Neural progenitor cell (in vitro differentiated cells): ENCODE data around the gene BMP8B. TPM values are rescaled to one million over a fixed set of nuclear protein-coding genes. Genes with fewer than 3 reads are reported as not detected.

Experiments
- DNase-seq: peaks from one replicate; pipeline ENCODE4 v3.0.0-alpha.2; 2016; ENCODE audit warnings: low spot score
- H2AFZ ChIP-seq: fragments of 200-600 bp; sonication (generic); replicated peaks from 2 replicates; pipeline ENCODE4 v1.6.1; 2016; ENCODE audit warnings: antibody characterized with exemption
- H3F3A ChIP-seq: fragments of 200-600 bp; sonication (generic); 2 replicates; pipeline ENCODE4 v1.6.1; 2016; ENCODE audit warnings: antibody characterized with exemption, low read depth
- H3K27ac ChIP-seq: fragments of 200-600 bp; sonication (generic); 2 replicates; pipeline ENCODE4 v1.5.1; 2016; ENCODE audit warnings: mild to moderate bottlenecking
- H3K27me3 ChIP-seq: fragments of 200-600 bp; sonication (generic); 2 replicates; pipeline ENCODE4 v1.6.1; 2016; ENCODE audit warnings: mild to moderate bottlenecking, moderate library complexity
- H3K36me3 ChIP-seq: fragments of 200-600 bp; sonication (generic); 2 replicates; pipeline ENCODE4 v1.5.1; 2016
- H3K4me1 ChIP-seq: fragments of 200-600 bp; sonication (generic); 2 replicates; pipeline ENCODE4 v1.6.1; 2016; ENCODE audit warnings: mixed run types
- H3K4me2 ChIP-seq: fragments of 200-600 bp; sonication (generic); 2 replicates; pipeline ENCODE4 v1.6.1; 2016
- H3K4me3 ChIP-seq: fragments of 200-600 bp; sonication (generic); 2 replicates; pipeline ENCODE4 v1.5.1; 2016
- H3K79me2 ChIP-seq: fragments of 200-600 bp; sonication (generic); 2 replicates; pipeline ENCODE4 v1.6.1; 2016; ENCODE audit warnings: low read depth
- H3K9ac ChIP-seq: fragments of 200-600 bp; sonication (generic); 2 replicates; pipeline ENCODE4 v1.6.1; 2016
- H3K9me3 ChIP-seq: fragments of 200-600 bp; sonication (generic); 2 replicates; pipeline ENCODE4 v1.5.1; 2016; ENCODE audit warnings: low read depth
- H4K20me1 ChIP-seq: fragments of 200-600 bp; sonication (generic); 2 replicates; pipeline ENCODE4 v1.6.1; 2016; ENCODE audit warnings: low read depth
- H3K27ac Mint-ChIP-seq: 3 replicates; pipeline ENCODE4 v1.8.0; 2021; ENCODE audit warnings: mixed read lengths
- H3K27me3 Mint-ChIP-seq: 2 replicates; pipeline ENCODE4 v1.8.0; 2022; ENCODE audit warnings: low read depth, mild to moderate bottlenecking, inconsistent platforms, moderate library complexity, mixed read lengths; ENCODE audit not compliant: insufficient read depth
- H3K36me3 Mint-ChIP-seq: 3 replicates; pipeline ENCODE4 v1.8.0; 2021; ENCODE audit warnings: mixed read lengths
- H3K4me1 Mint-ChIP-seq: 3 replicates; pipeline ENCODE4 v1.8.0; 2021; ENCODE audit warnings: mixed read lengths
- H3K4me3 Mint-ChIP-seq: 3 replicates; pipeline ENCODE4 v1.8.0; 2021; ENCODE audit warnings: mild to moderate bottlenecking, moderate library complexity, mixed read lengths
- H3K9me3 Mint-ChIP-seq: 3 replicates; pipeline ENCODE4 v1.8.0; 2020; ENCODE audit warnings: mixed read lengths
- CTCF ChIP-seq: fragments of 200-600 bp; sonication (generic); IDR thresholded peaks from 2 replicates; pipeline ENCODE4 v1.5.1; 2017; ENCODE audit warnings: antibody characterized with exemption, mild to moderate bottlenecking
- EZH2 ChIP-seq: fragments of 200-600 bp; sonication (generic); IDR thresholded peaks from 2 replicates; pipeline ENCODE4 v1.6.1; 2017; ENCODE audit warnings: antibody characterized with exemption, mild to moderate bottlenecking, moderate library complexity
- EZH2phosphoT487 ChIP-seq: fragments of 200-600 bp; sonication (generic); IDR thresholded peaks from 2 replicates; pipeline ENCODE4 v1.6.1; 2017; ENCODE audit warnings: antibody characterized with exemption
- total RNA-seq: library from RNA; depleted of rRNA; stranded (reverse); fragments of >200 nt; gene quantifications from 2 replicates; pipeline ENCODE4 v1.2.3, GENCODE V29; 2015; ENCODE audit warnings: low replicate concordance

The BMP8B gene
- total RNA-seq, 1 donor from 2014 or later: 0.24 TPM

DNA sequence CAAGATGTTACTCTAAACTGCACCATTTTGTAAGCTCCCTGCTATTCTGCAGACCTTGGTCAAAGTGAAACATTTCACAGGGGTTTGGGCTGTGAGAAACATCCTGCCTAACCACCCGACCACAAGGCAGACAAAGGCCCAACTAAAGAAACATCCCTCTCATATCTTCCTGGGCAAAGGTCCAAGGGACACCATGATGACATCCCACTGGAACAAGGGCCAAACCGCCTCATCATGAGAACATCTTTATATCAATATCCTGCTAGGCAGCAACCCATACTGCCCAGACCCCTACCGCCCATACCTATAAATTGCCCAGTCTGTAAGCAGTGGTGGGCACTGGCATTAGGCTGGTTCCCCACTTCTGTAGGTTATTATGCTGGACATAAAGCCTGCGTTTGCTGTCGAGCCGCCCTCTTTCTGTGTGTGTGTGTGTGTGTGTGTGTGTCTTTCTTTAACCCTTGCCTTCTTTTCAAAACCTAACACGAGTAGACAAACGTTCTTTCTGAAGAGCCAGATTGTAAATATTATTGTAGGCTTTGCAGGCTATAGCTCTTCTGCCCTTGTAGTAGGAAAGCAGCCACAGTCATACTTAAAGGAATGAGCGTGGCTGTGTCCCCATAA, 51.0 kb downstream of the BMP8B start:
- H3K27me3 Mint-ChIP-seq: peaks cover 7% of the 10 kb centered on the region
- Histone ChIP-seq H3K27me3 (peaks cover 56% of the 10 kb centered on the region), H3K27ac (no peak overlapping the region)

GRCh38 chr1:39735731-39736130, 52.9 kb downstream of the BMP8B start:
- no peak overlapping the region for H3K9ac ChIP-seq
- Mint-ChIP-seq H3K27me3 (peaks cover 10% of the 10 kb centered on the region), H3K4me1 (peaks cover 17% of the 10 kb centered on the region), H3K4me3 (no peak overlapping the region), H3K36me3 (peaks cover 2% of the 10 kb centered on the region), H3K9me3 (no peaks in the 10 kb centered on the region), H3K27ac (no peak overlapping the region)
- no peaks in the 10 kb centered on the region for H3K9me3 ChIP-seq
- H3F3A ChIP-seq: no peaks in the 10 kb centered on the region
- TF ChIP-seq EZH2phosphoT487 (no peak), CTCF (no peak), EZH2 (no peak)
- H3K27me3 ChIP-seq: peaks cover 75% of the 10 kb centered on the region
- no peak overlapping the region for H2AFZ ChIP-seq
- H3K79me2 ChIP-seq: peaks cover 14% of the 10 kb centered on the region
- no peak overlapping the region for H3K27ac ChIP-seq
- H4K20me1 ChIP-seq: peaks cover 3% of the 10 kb centered on the region
- H3K4me3 ChIP-seq: no peak overlapping the region
- peaks cover 7% of the 10 kb centered on the region for H3K4me1 ChIP-seq
- no peak for DNase-seq
- H3K36me3 ChIP-seq: no peaks in the 10 kb centered on the region
- H3K4me2 ChIP-seq: no peak overlapping the region

More for the DNA sequence above, 51.0 kb downstream of the BMP8B start:
- Histone ChIP-seq H4K20me1 (peaks cover 3% of the 10 kb centered on the region), H3K4me2 (no peak overlapping the region), H3K36me3 (peaks cover 5% of the 10 kb centered on the region), H3K4me1 (peaks cover 7% of the 10 kb centered on the region), H3K79me2 (peaks cover 14% of the 10 kb centered on the region), H3K9me3 (no peaks in the 10 kb centered on the region), H3F3A (no peaks in the 10 kb centered on the region), H3K4me3 (no peak overlapping the region), H2AFZ (no peak overlapping the region), H3K9ac (no peak overlapping the region)
- TF ChIP-seq CTCF: no peak
- peak; percentile 16 for TF ChIP-seq EZH2
- no peak for TF ChIP-seq EZH2phosphoT487
- peaks cover 4% of the 10 kb centered on the region for H3K36me3 Mint-ChIP-seq
- H3K4me3 Mint-ChIP-seq: peak overlapping the region; percentile 96
- H3K9me3 Mint-ChIP-seq: no peaks in the 10 kb centered on the region
- peaks cover 17% of the 10 kb centered on the region for H3K4me1 Mint-ChIP-seq
- DNase-seq: no peak
- H3K27ac Mint-ChIP-seq: no peak overlapping the region

DNA sequence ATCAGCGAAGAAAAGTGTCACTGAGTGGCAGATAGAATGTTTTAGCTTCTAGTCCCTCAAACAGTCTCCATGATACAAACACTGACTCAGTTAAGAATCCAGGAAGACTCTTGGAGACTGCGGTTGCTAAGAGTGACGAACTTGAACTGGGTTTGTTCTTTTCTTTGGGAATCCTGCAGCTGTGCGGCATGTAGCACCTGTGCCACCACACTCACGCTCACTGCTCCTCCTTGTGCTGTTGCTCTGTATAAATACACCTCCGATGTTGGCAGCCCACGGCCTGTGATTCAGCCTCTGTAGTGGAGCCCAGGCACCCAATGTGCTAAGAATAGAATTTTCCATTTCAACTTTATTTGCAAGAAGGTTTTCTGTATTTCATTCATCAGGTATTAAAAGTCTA, 55.5 kb downstream of the BMP8B start:
- no peaks in the 10 kb centered on the region for H3K36me3 ChIP-seq
- no peak for TF ChIP-seq EZH2phosphoT487
- TF ChIP-seq CTCF: no peak
- no peak for TF ChIP-seq EZH2
- Mint-ChIP-seq H3K4me1 (peaks cover 3% of the 10 kb centered on the region), H3K9me3 (no peaks in the 10 kb centered on the region), H3K27me3 (peaks cover 25% of the 10 kb centered on the region), H3K36me3 (no peaks in the 10 kb centered on the region), H3K27ac (no peak overlapping the region), H3K4me3 (peak overlapping the region; percentile 28)
- no peak for DNase-seq
- no peaks in the 10 kb centered on the region for H3K9me3 ChIP-seq
- H3K79me2 ChIP-seq: no peaks in the 10 kb centered on the region
- H3K4me1 ChIP-seq: no peaks in the 10 kb centered on the region
- H3K9ac ChIP-seq: no peak overlapping the region
- peaks cover 100% of the 10 kb centered on the region for H3K27me3 ChIP-seq
- no peak overlapping the region for H2AFZ ChIP-seq
- H3K27ac ChIP-seq: no peak overlapping the region
- H3F3A ChIP-seq: no peaks in the 10 kb centered on the region
- H3K4me3 ChIP-seq: no peak overlapping the region
- H4K20me1 ChIP-seq: no peaks in the 10 kb centered on the region
- H3K4me2 ChIP-seq: no peak overlapping the region
